ENCODE results near the gene CFAP100. TPM values are rescaled to one million over a fixed set of nuclear protein-coding genes. Genes with fewer than 3 reads are reported as not detected.

Gene CFAP100
- total and polyA plus RNA-seq, 12 donors = not detected

DNA sequence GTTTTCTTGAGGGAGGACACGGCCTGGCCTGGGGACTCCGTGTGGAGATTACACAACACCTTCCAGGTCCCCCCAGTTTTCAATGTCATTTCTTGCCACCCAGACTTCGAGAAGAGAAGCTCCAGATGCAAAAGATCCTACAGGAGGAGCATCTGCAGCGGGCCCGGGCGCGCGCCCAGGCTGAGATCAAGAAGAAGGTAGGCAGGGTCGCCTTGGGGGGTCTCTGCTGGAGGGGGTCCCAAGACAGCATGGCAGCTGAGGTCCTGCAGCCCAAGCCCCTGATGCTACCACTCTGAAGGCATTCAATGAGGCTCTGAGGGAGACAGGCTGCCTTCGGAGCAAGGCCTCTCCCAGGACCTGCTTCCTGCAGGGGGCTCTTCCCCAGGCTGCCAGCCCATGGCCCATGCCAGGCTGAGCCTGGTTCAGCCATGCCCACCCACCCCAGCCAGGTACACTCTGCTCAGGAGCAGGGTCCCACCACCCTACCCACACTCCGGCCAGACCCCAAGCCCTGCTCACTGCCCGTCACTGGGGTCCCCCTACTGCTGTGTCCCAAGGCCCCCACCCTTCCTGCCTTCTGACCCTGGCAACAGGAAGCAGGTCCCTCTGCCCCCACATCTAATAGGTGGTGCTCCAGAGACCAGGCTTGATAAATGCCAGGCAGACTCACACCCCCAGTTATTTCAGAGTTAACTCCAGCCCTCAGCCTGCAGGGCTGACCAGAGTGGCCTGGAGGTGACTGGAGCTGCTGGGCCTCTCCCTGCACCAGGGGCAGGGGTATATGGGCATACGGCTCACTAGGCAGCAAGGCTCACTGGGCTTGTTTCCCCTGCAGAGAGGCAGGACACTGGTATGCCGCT, 41.0 kb downstream of the CFAP100 start:
- Histone ChIP-seq H3K4me3 (no peak overlapping the region), H3K9me3 (peaks cover 0 to 5% (median 0%) of the 10 kb centered on the region in 11 donors), H3K4me1 (peaks cover 0 to 16% (median 9%) of the 10 kb centered on the region in 9 donors), H3K36me3 (peaks cover 0 to 61% (median 19%) of the 10 kb centered on the region in 9 donors), H3K27me3 (no peaks in the 10 kb centered on the region), H3K27ac (no peak overlapping the region)
- no peak for TF ChIP-seq CTCF (IDR thresholded peaks at IDR 0.05)
- intact Hi-C loops (cut with DNase I) = no loop called here
- ATAC-seq (no peak), DNase-seq (no peak)
- WGBS, 2 donors = 95 to 96% methylated on average over 14 of the region's 14 CpGs

DNA sequence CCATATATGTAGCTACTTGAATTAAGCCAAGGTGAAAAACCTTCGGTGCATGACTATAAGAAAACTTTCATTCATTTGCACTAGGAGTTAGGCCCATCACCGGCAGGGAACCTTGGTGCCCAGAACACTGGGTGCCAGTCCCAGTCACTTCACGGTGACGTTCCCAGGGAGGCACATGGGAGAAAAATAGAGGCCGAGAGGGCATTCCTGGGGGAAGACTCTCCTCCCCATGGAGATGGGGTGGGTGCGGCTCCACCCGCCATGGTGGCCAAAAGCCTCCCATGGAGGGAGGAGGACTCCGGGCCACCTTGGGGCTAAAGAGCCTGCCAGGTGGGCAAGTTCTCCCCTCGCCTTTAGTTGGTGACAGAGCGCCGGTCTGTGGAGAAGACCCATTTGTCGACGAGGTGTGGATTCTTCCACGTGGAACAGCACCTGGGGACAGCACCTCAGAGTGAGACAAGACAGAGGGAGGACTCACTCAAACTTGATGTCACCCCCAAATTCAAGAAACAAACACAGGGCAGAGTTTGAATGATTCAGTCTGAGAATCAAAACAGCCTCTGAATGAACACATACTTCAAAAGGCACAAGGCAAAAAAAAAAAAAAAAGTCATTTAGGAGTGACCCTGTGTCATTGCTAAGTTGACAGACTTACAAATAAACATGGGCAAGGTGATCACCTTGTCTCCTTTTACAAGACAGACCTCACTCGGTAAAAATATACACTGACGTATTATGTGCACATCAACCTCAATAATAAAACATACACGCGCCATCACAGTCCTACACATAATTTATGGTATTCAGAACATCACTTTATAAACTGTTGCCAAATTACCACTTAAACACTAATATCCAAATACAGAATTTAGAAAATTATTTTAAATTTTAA, 42.4 kb downstream of the CFAP100 start:
- Histone ChIP-seq H3K36me3 (peaks cover 0 to 73% (median 19%) of the 10 kb centered on the region in 9 donors), H3K27ac (no peak overlapping the region), H3K27me3 (no peaks in the 10 kb centered on the region), H3K9me3 (no peaks in the 10 kb centered on the region), H3K4me1 (peaks cover 0 to 22% (median 9%) of the 10 kb centered on the region in 9 donors), H3K4me3 (no peak overlapping the region)
- ATAC-seq (no peak), DNase-seq (no peak)
- no peak for TF ChIP-seq CTCF (IDR thresholded peaks at IDR 0.05)
- WGBS, 2 donors = 96% methylated on average over 18 of the region's 18 CpGs
- intact Hi-C loops (cut with DNase I) = no loop called here

GRCh38 chr3:126438186-126438585, 43.5 kb downstream of the CFAP100 start:
- 88 to 95% methylated on average over 8 of the region's 8 CpGs for WGBS, 2 donors
- no peak for ATAC-seq

More at GRCh38 chr3:126438186-126438585, 43.5 kb downstream of the CFAP100 start:
- Histone ChIP-seq H3K27me3 (no peaks in the 10 kb centered on the region), H3K27ac (no peak overlapping the region), H3K9me3 (no peaks in the 10 kb centered on the region), H3K36me3 (peaks cover 0 to 80% (median 19%) of the 10 kb centered on the region in 9 donors), H3K4me1 (peaks cover 0 to 18% (median 9%) of the 10 kb centered on the region in 9 donors), H3K4me3 (no peak overlapping the region)
- intact Hi-C loops (cut with DNase I) = no loop called here
- DNase-seq = no peak
- TF ChIP-seq CTCF (IDR thresholded peaks at IDR 0.05) = no peak
